COLO668 (cell line): ENCODE measurements around the gene RREB1.

Source experiments
- DNase-seq: peaks from one replicate; lab custom pipeline; 2025; ENCODE audit not compliant: unreplicated experiment; lab: John Stamatoyannopoulos, UW

RREB1 gene

GRCh38 chr6:7282097-7282906, 174.5 kb downstream of the RREB1 start:
- DNase-seq = no peak

GRCh38 chr6:7283676-7284075, 175.9 kb downstream of the RREB1 start:
- no peak for DNase-seq

- no peak for DNase-seq
These were observed 177.7 kb downstream of the RREB1 start for GRCh38 chr6:7285416-7285815.

- DNase-seq = no peak
These were observed 182.3 kb downstream of the RREB1 start for GRCh38 chr6:7290079-7290478.

- DNase-seq = no peak
These were observed 185.0 kb downstream of the RREB1 start for GRCh38 chr6:7292596-7293255.

GRCh38 chr6:7295916-7296315, 188.2 kb downstream of the RREB1 start:
- no peak for DNase-seq

GRCh38 chr6:7296602-7297001, 188.8 kb downstream of the RREB1 start:
- DNase-seq = no peak

GRCh38 chr6:7298113-7298512, 190.4 kb downstream of the RREB1 start:
- DNase-seq = no peak

GRCh38 chr6:7300926-7301325, 193.2 kb downstream of the RREB1 start:
- DNase-seq = no peak
